ENCODE data around the gene ACOT7.

DNA sequence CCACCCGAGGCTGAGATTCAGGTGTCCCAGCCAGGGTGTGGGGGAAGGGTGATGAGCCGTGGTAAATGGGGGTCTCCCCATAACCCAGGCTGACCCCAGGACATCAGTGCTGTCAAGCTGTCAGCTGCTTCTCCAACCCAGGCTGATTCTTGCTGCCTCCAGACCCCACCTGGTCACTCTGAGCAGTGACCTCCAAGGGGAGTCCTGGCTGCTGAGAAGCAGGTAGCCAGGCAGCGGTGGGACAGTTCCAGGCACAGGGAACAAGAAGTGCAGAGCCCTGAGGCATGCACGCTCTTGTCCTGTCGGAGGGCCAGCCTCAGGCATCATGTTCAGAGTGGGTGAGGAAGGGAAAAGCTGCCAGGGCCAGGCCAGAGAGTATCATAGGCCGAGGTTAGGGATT, 32.1 kb upstream of the ACOT7 start:
- TF ChIP-seq CTCF (IDR thresholded peaks at IDR 0.05) (no peak), POLR2AphosphoS5 (IDR thresholded peaks at IDR 0.05) (no peak)
